ENCODE measurements around the gene PPM1F.

PPM1F gene

GRCh38 chr22:21992593-21993237, 40.1 kb upstream of the PPM1F start:
- ATAC-seq, result no peak
- TF ChIP-seq POU6F1 (CRISPR knock-in tag; IDR thresholded peaks at IDR 0.05; ENCODE audit: borderline replicate concordance, low read depth), result no peak
- TF ChIP-seq CREB5 (CRISPR knock-in tag; IDR thresholded peaks at IDR 0.05; ENCODE audit: low read depth), result no peak
- no peak for TF ChIP-seq ZNF70 (CRISPR knock-in tag; IDR thresholded peaks at IDR 0.05)
- TF ChIP-seq TOX (CRISPR knock-in tag; IDR thresholded peaks at IDR 0.05; ENCODE audit: borderline replicate concordance), result no peak
- no peak for TF ChIP-seq GLIS3 (CRISPR knock-in tag; IDR thresholded peaks at IDR 0.05)
- no peak for TF ChIP-seq TCF4 (CRISPR knock-in tag; IDR thresholded peaks at IDR 0.05; ENCODE audit: borderline replicate concordance)
- TF ChIP-seq ZFP3 (CRISPR knock-in tag; IDR thresholded peaks at IDR 0.05), result no peak
- TF ChIP-seq RARB (CRISPR knock-in tag; IDR thresholded peaks at IDR 0.05), result no peak

DNA sequence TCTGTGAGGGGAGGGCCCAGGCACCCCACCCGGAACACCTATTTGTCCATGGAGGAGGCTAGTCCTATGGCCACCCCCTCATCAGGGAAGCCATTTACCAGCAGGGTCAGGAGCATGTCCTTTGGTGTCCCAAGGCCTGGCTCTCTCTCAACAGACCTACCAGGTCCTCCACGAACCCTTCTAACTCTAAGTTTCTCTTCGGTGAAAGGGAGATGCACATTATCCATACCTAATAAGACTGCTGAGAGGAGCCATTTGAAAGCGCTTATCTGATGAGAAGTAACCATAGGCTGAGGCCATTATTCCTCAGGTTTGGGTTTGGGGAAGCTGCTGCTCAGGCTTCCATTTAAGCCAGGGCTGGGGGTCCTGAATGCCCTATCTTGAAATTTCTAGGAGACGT, 39.1 kb upstream of the PPM1F start:
- ATAC-seq, result no peak
- TF ChIP-seq POU6F1 (CRISPR knock-in tag; IDR thresholded peaks at IDR 0.05; ENCODE audit: borderline replicate concordance, low read depth) (no peak), ZFP30 (CRISPR knock-in tag; IDR thresholded peaks at IDR 0.05) (no peak), ZC3H10 (CRISPR knock-in tag; IDR thresholded peaks at IDR 0.05) (no peak), CSRNP3 (CRISPR knock-in tag; IDR thresholded peaks at IDR 0.05) (no peak), CSDC2 (CRISPR knock-in tag; IDR thresholded peaks at IDR 0.05) (no peak), CREB5 (CRISPR knock-in tag; IDR thresholded peaks at IDR 0.05; ENCODE audit: low read depth) (no peak), TOX (CRISPR knock-in tag; IDR thresholded peaks at IDR 0.05; ENCODE audit: borderline replicate concordance) (no peak), ESRRG (CRISPR knock-in tag; IDR thresholded peaks at IDR 0.05) (no peak), RARB (CRISPR knock-in tag; IDR thresholded peaks at IDR 0.05) (no peak), ZNF8 (CRISPR knock-in tag; IDR thresholded peaks at IDR 0.05) (no peak), TCF4 (CRISPR knock-in tag; IDR thresholded peaks at IDR 0.05; ENCODE audit: borderline replicate concordance) (no peak), BACH2 (CRISPR knock-in tag; IDR thresholded peaks at IDR 0.05; ENCODE audit: borderline replicate concordance) (no peak), TSHZ2 (CRISPR knock-in tag; IDR thresholded peaks at IDR 0.05) (no peak), ZNF70 (CRISPR knock-in tag; IDR thresholded peaks at IDR 0.05) (no peak)

DNA sequence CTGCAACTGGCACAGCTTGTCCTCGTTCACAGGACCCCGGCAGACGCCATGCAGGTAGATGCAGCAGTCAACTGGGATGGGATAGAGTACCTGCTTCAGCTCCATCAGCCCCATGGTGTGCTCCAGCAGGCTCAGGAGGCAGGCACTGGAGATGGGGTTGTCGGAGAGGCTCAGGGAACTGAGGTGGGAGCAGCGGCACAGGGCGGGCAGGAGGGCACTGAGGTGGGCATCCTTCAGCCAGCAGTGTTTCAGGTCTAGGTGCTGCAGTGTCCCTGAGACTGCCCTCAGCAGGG, 38.6 kb upstream of the PPM1F start:
- no peak for ATAC-seq
- TF ChIP-seq OSR1 (CRISPR knock-in tag; IDR thresholded peaks at IDR 0.05) (no peak), CSDC2 (CRISPR knock-in tag; IDR thresholded peaks at IDR 0.05) (no peak), ZC3H10 (CRISPR knock-in tag; IDR thresholded peaks at IDR 0.05) (no peak), ISL1 (CRISPR knock-in tag; IDR thresholded peaks at IDR 0.05) (no peak), CREB5 (CRISPR knock-in tag; IDR thresholded peaks at IDR 0.05; ENCODE audit: low read depth) (no peak), ESRRG (CRISPR knock-in tag; IDR thresholded peaks at IDR 0.05) (no peak), ZFP3 (CRISPR knock-in tag; IDR thresholded peaks at IDR 0.05) (no peak), ZNF565 (CRISPR knock-in tag; conservative IDR thresholded peaks at IDR 0.05; ENCODE audit: low read depth) (no peak), POU6F1 (CRISPR knock-in tag; IDR thresholded peaks at IDR 0.05; ENCODE audit: borderline replicate concordance, low read depth) (no peak)

All from SK-N-SH treated with all-trans-retinoic acid at 6 μM for 48 hours (cell line).